Measurements from ENCODE around the gene CASK.

DNA sequence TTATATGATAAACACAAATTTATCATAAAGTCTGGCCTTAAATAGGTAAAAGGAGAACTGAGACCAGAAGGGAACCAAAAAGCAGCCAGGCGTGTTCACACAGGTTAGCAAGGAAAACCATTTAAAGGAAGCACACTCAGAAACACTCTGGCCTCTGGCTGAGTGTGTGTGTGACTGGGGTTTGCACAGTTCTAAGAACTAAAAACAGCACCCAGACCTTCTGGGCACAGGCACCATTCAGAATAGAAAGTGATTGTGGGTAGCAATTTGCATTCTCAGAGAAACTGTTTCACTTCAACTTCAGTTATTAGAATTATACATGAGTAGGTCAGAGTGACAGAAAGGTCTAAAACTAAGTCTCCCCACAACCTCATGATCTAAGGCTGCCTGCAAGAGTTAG lies 189.4 kb downstream of the CASK start:
- TF ChIP-seq, protein P1, sequence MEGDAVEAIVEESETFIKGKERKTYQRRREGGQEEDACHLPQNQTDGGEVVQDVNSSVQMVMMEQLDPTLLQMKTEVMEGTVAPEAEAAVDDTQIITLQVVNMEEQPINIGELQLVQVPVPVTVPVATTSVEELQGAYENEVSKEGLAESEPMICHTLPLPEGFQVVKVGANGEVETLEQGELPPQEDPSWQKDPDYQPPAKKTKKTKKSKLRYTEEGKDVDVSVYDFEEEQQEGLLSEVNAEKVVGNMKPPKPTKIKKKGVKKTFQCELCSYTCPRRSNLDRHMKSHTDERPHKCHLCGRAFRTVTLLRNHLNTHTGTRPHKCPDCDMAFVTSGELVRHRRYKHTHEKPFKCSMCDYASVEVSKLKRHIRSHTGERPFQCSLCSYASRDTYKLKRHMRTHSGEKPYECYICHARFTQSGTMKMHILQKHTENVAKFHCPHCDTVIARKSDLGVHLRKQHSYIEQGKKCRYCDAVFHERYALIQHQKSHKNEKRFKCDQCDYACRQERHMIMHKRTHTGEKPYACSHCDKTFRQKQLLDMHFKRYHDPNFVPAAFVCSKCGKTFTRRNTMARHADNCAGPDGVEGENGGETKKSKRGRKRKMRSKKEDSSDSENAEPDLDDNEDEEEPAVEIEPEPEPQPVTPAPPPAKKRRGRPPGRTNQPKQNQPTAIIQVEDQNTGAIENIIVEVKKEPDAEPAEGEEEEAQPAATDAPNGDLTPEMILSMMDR (IDR thresholded peaks at IDR 0.05): no peak
- TF ChIP-seq POLR2A (IDR thresholded peaks at IDR 0.05): no peak

All from right lobe of liver (tissue), 4 donors.